Measurements from ENCODE around the gene HSF2BP.
"Not testable (repeated sequence)": the region's sequence is repeated elsewhere in the genome, so short reads cannot be mapped to it uniquely, and the experiment has no call there.

HSF2BP gene

DNA sequence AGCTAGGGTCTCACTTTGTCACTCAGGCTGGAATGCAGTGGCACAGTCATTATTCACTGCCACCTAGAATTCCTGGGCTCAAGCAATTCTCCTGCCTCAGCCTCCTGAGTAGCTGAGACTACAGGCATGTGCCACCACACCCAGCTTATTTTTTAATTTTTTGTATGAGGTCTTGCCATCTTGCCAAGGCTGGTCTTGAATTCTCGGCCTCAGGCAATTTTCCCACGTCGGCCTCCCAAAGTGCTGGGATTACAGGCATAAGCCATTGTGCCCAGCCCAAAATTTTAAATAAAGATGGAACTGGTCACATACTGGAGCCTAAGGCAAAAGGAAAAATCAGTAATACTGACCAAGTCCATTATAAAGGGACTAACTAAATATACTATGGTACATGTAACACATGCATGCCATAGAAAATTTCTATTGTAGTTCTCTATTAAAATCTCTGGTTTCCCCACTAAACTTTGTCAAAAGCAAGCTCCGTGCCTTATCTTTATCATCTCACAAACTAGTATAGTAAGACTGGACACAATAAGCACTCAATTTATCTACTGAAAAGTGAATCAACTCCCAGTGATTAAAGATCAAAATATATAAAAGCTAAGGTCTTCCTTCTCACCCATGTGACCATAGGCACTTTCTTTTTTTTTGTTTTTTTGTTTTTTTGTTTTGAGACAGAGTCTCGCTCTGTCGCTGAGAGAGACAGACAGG, 61.6 kb downstream of the HSF2BP start:
- no peak for DNase-seq (ENCODE audit: low read depth in 3 of 3)

DNA sequence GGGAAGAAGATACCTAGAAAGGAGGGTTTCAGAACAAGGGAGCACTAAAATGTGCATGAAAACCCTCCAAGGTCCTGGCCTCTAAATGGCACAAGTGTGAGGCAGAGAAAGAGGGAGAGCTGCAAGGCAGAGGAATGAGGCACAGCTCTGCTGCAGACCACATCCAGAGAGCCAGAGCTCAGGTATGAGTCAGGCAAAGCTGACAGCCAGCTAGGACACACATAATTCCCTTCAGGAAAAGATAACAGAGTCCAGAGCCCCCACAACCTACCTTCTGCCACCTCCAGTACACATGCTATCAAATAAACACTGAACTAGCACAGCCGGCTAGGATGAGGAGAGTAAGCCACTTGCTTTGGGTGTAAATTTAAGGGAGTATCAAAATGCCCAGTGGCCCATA, 62.2 kb downstream of the HSF2BP start:
- DNase-seq (ENCODE audit: low read depth in 3 of 3): no peak

DNA sequence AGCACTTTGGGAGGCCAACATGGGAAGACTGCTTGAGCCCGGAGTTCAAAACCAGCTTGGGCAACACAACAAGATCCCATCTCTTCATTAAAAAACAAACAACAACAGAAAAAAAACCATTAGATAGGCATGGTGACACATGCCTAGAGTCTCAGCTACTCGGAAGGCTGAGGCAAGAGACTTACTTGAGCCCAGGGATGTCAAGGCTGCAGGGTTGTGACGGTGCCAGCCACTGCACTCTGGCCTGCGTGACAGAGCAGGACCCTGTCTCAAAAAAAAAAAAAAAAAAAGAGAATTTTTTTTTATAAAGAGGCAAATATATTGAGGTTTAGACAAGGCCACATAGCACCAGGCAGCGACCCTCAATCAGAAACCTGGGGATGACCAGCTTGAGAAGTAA, 62.7 kb downstream of the HSF2BP start:
- DNase-seq (ENCODE audit: low read depth in 3 of 3): no peak

DNA sequence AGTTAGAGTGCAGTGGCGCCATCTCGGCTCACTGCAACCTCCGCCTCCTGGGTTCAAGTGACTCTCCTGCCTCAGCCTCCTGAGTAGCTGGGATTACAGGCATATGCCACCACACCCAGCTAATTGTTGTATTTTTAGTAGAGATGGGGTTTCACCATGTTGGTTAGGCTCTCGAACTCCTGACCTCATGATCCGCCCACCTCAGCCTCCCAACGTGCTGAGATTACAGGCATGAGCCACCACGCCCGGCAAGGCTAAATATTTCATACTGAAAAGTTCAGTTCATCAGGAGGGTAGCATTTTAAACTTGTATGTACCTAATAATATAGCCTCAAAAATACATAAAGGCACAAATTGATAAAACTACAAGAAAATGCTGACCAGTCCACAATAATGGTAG, 63.5 kb downstream of the HSF2BP start:
- not testable (repeated sequence) for DNase-seq (ENCODE audit: low read depth in 3 of 3)

DNA sequence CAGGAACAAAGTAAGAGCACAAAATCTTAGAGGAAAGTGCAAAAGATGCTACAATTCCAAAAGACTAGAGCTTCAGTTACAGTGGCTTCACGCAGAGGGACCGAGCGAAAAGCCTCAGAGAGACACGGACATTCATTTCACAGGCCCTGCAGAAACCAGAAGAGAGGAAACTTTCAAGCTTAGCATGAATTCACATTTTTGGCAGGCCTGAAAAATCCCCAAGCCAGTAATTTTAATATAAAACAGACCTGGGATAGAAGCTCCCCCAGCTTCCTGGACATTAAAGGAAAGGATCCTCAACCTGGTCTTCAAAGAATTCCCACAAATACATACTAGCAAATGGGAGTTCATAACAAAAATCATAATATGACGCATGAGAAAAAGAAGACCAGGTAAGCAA, 66.2 kb downstream of the HSF2BP start:
- no peak for DNase-seq (ENCODE audit: low read depth in 3 of 3)

DNA sequence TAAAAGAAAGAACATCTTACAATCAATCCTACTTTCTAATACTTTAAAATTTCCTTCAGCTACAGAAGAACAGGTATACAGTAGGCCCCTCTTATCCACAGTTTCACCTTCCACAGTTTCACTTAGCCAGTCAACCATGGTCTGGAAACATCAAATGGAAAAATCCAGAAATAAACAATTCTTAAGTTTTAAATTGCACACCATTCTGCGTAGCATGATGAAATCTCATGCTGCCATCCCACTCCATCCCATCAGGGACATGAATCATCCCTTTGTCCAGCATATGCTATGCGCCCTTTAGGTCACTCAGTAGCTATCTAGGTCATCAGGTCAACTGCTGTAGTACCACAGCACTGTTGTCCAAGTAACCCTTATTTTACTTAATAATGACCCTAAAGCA, 67.7 kb downstream of the HSF2BP start:
- no peak for DNase-seq (ENCODE audit: low read depth in 3 of 3)

DNA sequence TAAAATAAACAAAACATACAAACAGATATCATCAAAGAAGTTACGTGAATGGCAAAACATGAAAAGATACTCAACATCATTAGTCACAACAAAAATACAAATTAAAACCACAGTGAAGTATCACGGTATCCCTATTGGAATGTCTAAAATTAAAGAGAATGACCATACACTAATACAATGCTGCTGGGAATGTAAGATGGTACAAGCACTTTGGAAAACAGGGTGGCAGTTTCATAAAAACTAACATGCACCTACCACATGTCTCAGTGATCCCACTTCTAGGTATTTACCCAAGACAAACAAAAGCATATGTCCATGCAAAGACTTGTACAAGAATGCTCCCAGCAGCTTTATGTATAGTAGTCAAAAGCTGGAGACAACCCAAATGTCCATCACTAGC, 69.1 kb downstream of the HSF2BP start:
- DNase-seq (ENCODE audit: low read depth in 3 of 3): no peak

DNA sequence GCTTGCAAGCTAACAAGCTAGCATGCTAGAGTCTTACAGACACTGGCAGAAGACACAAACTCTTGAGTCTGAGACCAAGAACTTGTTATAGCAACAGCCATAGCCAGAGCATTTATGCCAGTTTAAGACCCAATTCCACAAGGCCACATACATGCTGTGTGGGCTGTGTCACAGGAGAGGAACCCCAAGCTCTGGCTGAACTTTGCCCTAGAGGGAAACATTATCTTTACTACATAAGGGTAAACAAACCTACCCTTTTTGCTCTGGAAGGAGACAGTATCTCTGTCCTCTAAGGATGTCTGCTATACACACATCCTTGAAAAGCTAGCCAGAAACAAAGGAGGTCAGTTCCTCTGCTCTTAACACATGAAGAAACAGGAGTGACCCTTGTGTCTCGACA, 70.3 kb downstream of the HSF2BP start:
- DNase-seq (ENCODE audit: low read depth in 3 of 3): no peak

DNA sequence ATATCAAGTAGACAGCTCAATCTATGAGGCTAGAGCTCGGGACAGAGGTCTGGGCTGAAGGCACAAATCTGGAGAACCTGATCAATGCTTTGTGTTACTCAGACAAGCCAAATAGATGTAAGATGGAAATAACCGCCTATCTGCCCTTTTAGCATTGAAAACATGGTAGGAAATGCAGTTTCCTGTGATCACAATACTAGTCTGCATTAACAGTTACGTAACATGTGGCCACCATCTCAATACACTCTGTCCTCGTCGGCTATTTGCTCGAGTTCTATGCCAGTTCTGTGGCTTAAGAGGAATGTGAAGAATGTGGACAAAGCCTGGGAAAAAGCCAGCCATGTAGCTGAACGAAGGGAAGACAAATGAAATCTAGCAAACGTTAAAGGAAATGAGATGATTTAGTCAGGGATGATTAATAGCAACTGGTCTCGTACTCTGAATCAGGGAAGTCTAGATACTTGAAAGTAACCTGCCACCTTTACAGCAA, 73.3 kb downstream of the HSF2BP start:
- DNase-seq (ENCODE audit: low read depth in 3 of 3): no peak

DNA sequence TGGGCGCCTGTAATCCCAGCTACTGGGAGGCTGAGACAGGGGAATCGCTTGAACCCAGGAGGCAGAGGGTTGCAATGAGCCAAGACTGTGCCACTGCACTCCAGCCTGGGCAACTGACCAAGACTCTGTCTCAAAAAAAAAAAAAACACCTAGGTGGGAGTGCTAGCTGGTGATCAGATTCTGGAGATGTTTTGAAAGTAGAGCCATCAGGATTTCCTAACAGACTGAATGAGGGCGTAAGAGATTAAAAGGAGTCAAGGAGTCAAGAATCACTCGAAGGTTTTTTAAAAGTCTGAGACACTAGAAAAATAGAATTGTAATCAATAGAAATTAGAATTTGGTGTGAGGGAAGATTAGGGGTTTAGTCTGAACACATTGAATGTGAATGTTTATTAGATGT, 73.8 kb downstream of the HSF2BP start:
- DNase-seq (ENCODE audit: low read depth in 3 of 3): no peak

DNA sequence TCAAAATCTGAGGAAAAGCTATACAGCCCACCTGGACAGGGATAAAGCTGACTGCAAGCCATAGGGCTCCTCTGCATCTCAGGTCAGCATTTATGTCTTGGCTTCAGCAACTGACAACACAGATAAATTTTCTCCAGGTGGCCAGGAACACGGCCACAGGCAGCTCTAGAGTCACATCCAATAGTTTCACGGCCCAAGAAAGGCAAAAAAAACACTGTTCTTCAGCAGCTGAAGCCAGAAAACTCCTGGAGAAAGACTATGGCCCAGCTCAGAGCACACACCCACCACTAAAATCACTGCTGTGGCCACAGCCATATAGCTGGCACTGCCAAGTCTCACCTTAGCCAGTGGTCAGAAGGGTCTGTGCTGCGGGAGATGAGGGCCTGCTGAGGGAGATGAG, 77.8 kb downstream of the HSF2BP start:
- DNase-seq (ENCODE audit: low read depth in 3 of 3): no peak

DNA sequence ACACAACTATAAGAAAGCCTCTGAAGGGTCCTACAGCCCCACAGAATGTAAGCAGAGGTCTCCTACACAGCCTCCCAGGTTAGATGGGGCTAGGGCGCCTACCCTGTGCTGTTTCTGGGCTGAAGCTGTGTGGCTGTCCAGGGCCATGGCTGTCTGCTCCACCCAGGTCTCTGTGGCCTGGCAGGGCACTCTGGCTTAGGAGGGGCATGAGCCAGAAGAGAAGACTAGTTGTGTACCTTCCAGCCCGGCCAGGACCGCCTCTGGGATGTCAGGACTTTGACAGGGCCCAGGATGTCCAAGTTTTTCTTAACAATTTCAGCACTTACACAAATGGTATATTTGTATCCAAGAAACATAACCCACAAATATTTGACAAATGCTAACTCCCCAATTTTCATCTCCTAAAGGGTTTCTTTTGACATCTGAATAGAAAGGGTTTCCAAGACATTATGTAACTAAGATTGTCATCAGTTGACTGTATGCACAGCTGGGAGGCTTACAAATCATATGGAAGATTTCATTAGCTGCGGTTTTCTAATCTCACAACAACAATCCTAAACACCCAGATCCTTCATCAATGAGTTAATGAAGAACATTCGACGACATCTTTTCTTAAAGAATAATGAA, 80.5 kb downstream of the HSF2BP start:
- no peak for DNase-seq (ENCODE audit: low read depth in 3 of 3)

DNA sequence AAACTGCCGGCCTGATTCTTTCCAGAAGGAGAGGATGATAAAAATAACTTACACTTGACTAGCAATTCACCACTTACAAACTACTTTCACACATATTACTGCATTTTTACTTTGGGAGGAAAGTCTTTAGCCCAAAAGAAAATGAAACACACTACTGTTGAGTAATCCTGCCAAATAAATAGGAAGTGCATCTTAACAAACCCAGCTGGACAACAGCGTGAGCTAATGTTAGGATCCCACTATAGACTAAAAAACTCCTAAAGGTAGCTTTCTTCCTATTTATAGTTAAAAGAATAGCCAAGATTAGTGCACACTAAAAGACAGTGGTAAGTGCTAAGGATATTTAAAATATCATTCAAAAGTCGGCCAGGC, 83.8 kb downstream of the HSF2BP start:
- DNase-seq (ENCODE audit: low read depth in 3 of 3): no peak

DNA sequence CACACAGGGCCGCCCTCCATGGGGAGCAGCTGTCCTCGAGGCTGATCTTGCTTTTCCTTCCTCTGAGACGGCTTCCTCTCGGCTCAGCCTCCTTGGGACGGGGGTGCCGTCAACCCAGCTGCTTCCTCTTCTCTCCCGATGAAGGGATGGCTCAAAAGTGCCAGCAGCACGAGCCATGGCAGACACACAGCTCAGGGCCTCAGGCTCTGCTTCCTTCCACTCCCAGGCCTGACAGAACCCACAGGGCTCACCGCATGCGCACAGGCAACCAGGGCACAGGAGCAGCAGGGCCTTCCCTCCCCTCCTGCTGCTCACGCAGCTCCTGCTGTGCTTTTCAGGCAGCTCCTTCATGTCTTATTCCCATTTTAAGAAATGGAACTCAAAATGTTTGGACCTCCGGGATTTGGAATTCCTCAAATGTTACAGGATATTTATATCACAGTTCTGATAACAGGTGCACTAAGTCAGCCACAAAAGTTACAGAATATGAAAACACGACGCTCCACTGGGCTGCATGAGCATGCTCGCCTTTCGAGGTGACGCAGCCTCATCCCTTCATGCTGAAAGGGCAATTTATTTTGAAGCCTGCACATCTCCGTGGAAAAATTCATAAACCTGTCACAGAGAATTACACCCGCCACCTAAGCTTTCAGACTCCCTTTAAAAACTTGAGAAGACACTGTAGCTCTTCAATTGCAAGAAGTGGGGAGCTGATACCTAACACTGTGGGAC, 84.4 kb downstream of the HSF2BP start:
- DNase-seq (ENCODE audit: low read depth in 3 of 3): no peak

DNA sequence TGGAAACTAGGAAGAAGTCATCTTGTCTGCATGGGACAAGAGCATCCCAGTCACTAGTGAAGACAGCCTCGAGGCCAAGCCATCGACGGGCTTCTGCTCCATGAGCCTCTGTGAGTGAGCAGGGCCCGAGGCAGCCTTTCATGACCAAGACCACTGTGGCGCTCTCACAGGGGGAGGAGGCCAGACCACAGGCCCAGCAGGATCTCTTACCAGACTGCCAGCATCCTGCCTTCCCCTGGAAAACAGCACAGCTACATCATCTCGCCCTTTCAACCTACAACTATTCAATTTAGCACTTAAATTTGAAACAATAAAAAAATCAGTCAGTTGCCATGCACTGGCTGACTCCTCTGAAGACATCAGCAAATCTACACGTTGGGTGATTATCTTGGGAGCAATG, 85.4 kb downstream of the HSF2BP start:
- DNase-seq (ENCODE audit: low read depth in 3 of 3): no peak

DNA sequence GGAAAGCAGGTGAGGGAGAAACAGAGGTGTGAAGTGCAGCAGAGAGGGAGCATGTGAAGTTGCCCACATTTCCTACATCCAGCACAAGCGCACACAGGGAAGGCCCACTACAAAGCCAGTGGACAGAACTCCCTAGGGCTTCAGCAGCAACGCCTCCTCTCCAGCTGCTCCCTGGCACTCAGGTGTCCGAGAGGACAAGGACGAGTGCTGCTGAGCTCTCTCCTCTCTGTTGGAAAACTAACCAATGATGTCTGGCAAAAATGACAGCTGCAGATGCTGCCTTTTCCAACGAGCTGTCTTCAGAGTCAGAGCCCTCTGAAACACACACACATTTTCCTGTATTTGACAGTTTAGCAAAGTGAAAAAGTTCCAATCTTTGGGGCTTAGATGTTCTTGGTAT, 86.8 kb downstream of the HSF2BP start:
- no peak for DNase-seq (ENCODE audit: low read depth in 3 of 3)

DNA sequence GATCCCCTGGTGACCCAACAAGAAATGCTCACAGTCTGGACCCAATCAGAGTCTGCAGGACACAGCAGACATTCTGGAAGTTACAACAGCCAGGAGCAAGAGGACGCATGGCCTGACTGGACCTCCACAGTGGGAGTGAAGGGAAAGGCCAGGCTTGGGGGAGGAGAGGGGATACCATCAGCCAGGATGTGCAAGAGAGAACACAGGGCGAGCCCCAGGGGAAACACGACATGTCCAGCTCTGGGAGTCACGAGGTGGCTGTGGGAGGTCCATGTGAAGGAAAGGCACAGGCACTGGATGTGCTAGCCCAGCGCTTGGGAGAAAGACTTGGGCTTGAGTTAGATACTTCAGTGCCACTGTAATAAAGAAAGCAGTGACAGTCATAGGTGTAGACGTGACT, 87.3 kb downstream of the HSF2BP start:
- DNase-seq (ENCODE audit: low read depth in 3 of 3): no peak

DNA sequence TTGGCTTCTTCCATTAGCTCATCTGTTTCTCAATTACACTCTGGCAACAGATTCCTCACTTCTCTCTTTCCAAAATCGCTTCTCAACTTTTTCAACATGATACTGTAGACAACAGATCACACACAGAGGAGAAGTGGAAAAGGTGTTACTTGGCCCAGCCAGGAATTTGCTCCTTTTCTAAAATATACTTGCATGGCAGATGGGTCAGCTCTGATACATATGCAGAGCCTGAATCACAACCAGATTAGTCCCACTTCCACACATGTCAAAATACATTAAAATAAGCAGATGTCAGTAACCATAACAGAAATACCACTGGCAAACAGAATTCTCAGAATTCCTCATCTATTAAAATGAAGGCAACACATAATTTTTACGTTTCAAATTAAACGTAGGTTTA, 89.1 kb downstream of the HSF2BP start:
- DNase-seq (ENCODE audit: low read depth in 3 of 3): not testable (repeated sequence)

DNA sequence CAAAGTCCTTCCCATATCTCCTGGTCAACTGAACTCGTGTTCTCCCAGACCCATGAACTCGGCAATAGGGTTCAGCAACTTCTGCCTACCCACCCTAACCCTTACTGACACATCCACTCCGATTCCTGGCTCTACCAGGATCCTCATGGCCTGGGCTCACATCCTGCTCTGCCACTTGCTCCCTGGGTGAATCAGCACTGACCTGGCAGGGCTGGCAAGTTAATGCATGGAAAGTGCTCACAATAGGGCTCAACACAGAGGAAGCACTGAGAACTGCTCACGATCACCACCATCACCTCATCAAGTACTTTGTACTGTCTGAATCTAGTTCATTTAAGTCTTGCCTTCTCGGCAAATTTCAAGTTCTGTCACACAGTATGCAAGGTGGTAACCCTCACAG, 96.8 kb downstream of the HSF2BP start:
- not testable (repeated sequence) for DNase-seq (ENCODE audit: low read depth in 3 of 3)

DNA sequence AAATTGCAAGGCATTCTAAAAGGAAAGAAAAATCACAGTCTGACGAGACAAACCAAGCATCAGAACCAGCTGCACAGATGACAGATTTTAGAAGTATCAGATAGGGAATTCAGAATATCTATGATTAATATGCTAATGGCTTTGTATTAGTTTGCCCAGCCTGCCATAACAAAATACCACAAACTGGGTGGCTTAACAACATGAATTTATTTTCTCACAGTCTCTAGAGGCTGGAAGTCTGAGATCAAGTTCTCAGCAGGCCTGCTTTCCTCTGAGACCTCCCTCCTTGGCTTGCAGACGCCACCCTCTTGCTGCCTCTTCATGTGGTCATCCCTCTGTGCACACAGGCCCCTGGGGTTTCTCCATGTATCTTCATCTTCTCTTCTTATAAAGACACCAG, 118.7 kb downstream of the HSF2BP start:
- DNase-seq (ENCODE audit: low read depth in 3 of 3): not testable (repeated sequence)

DNA sequence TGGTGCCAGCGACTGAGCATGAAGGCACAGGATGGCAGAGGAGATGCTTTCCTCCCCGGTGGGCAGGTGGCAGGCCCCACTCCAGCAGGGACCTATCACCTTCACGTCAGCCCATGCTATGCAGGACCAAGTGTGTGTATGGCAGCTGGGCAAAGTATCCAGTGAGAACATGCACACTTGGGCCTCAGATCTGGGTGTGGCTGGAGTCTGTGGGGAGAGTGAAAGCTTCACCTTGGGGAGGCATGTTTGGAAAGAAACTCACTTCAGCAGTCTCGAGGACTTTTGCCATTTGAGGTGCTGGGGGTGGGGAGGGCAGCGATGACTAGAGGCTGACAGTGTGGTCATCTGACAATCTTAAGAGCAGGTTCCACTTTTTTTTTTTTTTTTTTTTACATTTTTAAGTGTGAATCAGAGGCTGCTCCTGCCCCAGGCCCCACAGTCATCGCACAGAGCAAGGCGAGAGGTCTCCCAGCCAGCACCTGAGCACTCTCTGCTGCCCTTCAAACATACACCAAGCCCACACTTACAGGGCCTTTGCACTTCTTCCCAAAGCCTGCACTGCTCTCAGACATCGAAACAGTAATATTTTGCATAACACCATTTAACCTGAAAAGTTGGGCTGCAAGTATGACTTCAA, 136.7 kb downstream of the HSF2BP start:
- DNase-seq (ENCODE audit: low read depth in 3 of 3): not testable (repeated sequence)

DNA sequence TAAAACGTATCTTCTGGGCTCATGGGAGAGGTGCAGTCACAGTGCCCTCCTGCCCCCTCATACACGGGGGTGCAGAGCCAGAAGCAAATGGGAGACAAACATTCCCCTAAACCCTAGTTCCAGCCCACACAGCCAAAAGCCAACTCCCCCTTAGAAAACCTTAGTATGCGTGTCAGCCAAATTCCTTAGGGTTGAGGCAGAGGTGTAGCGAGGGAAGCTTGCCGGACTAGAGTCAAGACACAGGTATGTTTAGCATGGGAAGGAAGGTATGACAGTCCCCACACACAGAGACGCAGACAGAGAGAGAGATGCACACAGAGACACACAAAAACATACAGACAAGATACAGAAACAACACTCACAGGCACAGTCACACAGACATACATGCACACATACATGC, 141.6 kb downstream of the HSF2BP start:
- not testable (repeated sequence) for DNase-seq (ENCODE audit: low read depth in 3 of 3)

Data from stimulated activated CD4-positive, alpha-beta T cell treated with anti-CD3 and anti-CD28 coated beads, TNF-alpha, amount 100 ng/mL, for 24 hours (primary cell).